ENCODE data around the gene AACS.

Gene AACS

DNA sequence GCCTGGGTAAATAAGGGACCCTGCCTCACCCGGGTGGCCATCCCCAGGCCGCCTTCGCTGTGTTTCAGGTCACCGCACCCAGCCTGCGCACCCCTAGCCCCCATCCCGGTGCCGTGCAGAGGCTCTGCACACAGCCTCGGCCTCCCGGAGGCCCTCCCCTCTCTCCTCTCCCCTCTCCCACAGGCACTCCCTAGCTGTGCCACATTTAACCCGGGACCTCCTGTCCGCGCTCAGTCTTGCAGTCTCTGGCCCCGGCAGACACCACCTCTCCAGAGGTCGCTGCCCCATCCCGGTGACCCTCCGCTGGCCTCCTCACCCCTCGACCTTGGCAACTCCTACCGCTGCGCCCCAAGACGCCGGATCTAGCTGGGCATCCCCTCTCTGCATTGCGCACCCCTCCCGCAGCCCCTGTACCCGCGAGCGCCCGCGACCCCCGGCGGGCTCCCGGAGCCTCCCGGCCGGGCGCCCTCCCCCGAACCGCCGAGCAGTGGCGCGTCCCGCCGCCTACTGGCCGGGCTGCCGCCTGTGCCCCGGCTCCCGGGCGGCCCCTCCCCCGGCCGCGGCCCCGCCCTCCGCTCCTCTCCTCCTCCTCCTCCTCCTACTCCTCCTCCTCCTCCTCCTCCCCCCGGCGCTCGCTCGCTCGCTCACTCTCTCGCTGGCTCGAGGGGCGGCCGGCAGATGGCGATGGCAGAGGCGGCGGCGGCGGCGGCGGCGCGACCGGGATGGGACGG lies 120.7 kb downstream of the AACS start, which contains the start of gene TMEM132B:
TSS of gene TMEM132B (plus strand) at position 647 of the 731 bp plus-strand sequence.
- DNase-seq (ENCODE audit: low read depth): no peak

DNA sequence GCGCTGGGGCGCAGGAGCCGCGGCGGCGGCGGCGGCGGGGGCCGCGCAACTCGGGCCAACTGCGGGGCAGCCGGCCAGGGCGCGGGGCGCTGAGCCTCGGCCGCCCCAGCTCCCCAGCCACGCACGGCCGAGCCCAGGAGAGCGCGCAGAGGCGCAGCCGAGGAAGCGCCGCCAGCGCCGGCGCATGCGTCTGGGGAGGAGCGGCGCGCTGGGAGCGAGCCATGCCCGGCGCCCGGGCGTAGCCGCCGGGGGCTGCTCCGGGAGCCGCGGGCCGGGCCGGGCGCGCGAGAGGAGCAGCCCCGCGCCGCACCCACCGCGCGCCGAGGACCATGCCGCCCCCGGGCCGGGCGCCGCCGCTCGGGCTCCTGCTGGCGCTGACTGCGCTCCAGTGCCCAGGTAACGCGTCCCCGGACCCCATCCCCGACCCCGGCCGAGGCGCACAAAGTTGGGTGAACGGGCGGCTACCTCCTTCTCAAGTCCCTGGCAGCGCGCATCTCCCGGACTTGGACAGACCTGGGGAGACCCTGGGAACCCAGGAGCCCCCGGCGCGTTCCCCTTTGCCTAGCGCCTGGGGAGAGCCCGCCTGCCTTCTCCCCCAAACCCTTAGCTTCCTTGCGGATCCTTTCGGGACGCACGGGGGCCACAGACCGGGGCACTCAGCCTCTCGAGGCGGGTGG lies 121.4 kb downstream of the AACS start:
- no peak for DNase-seq (ENCODE audit: low read depth)

DNA sequence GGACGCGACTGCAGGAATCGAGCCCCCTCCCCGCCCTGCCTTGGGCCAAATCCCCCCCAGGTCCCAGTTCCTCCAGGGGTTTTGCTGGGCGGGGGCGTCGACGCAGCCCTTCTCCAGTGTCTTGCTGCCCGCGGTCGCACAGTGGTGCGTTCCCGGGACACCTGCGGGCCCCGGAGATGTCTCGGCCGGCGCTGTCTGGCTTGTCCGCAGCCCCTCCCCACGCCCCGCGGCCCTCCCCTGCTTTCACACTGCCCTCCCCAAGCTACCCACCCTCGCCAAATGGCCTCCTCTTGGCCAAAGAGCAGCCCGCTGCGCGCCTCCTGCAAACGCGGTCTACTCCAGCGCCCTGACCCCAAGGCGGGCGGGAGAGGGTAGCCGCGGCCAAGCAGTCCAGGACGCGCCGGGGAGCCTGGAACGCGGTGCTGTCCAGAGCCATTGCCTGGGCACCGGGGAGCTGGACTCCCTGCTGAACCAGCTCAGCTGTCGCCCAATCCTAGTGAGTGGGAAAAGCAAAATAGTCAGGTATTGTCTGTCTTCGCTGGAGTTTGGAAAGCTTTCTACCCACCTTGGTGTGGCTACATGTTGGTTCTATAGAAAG lies 122.0 kb downstream of the AACS start:
- no peak for DNase-seq (ENCODE audit: low read depth)

DNA sequence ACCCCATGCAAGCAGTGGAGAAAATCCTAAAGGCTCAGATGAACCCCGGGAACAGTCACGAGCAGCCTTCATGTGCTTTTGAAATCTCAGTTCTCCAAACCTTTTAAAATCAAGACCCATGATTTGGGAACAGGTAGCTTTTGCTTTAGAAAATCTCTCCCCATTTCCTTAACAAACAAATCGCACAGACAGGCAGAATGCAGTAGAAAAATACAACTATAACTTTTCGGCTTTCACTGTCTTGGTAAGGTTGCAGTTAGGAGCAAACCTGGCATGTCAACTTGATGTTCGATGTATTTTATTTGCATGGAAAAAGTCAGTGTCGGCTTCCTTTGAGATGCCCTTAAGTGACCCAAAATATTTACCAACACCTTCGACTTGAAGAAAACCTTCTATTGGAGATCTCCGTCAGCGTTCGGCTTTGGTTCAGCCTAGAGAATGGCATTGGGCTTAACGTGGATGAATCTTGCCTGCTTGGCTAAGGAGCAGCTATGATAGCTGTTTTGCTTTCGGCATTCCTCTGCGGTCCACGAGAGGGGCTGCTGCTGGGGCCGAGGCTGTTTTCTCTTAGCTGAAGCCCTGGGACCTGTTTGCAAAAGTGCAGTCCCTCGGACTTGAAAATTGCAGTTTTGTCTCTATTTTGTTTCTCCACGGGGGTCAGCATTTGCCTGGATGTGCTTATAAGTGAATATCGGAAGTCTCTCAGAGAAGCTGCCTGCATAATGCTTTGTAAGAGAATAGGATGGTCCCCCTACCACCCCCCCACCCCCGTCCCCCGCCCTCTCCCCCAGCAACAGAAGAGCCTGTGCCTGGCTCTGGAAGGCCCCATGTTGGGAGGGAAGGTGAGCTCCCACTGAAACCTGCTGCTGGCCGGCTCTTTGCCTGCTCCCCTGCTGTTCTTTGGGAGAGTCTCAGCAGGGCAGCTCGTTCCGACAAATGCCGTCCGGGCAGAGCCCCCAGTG lies 122.8 kb downstream of the AACS start:
- DNase-seq (ENCODE audit: low read depth): no peak

DNA sequence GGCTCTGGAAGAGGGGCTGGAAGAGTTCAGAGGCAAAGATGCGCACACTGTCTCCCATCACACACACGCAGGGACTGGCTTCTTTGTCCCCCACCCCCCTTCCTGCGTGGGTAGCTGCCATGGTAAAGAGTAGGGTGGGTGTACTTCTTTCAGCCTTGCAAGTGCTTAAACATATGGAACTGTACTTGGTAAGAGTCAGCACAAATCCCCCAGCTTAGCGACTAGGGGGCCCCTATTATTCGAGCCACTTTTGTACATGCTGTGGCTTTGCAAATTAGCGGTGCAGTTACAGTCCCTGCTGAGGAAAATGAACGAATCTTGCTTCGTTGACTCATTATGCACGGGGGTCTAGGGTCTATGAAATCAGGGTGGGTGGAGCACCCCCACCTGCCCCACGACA lies 123.8 kb downstream of the AACS start:
- no peak for DNase-seq (ENCODE audit: low read depth)

DNA sequence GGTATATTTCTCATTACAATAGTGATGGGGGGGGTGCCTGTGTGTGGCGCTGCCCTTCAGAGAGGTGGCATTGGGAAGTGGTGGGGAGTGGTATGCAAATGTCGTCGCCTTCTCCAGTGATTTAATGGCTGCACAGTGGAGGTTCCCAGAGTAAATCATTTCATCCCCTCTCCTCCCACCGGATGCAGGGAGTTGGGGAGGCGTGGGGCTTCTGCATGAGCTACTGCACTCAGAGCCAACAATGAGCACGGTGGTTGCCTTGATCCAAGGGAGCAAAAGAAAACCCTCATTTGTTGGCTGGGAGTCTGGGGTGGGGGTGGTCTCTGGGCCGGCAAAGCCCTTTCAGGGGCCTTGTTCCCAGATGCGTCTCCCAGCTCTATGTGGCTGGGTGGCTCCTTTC lies 124.3 kb downstream of the AACS start:
- DNase-seq (ENCODE audit: low read depth): no peak

DNA sequence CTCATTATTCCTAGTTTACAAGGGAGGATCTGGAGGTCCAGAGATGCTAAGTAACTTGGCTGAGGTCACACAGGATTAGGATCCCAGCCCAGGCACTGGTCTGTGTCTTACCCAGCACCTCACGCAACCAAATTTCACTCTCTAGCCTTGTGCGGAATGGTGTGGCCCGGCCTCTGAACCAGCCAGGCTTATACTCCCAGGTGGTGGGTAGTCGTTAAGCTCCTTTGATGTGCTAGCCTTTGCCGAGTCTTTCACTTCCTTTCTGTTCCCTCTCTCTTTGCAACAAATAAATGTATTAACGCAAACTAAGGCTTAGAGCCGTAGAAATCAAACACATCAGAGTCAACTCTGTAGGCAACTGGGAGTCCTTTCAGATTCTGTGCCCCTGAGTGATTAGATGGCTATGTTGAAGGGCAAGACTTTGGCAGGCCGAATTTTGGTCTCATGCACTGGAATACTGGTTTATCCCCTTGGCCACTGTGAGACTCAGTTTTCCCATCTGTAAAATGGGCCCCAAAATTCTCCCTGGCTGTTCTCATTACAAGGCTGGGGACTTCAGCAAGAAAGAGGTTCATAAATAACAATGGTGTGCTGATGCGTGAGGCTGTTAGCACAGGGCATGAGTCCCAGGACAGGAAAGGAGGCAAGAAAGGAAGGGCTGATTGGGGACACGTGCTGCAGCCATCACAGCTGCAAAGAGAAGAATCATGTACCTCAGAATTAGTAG lies 126.3 kb downstream of the AACS start:
- no peak for DNase-seq (ENCODE audit: low read depth)

DNA sequence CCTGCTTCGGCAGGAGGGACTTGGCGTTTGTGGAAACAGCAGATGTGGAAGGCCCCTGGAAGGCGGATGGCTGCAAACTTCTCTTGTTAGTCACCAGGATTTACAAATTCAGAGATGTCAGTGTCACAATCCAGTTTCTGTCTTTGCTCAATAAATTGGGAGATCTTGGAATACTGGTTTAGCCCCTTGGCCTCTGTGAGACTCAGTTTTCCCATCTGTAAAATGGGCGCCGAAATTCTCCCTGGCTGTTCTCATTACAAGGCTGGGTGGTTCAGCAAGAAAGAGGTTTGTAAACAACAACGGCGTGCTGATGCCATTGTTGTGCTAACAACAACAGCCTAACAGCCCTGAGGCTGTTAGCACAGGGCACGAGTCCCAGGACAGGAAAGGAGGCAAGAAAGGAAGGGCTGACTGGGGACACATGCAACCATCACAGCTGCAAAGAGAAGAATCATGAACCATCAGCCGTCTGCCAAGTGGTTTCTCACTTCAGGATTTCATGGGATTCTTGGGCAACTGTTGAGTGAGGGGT lies 127.5 kb downstream of the AACS start:
- no peak for DNase-seq (ENCODE audit: low read depth)

Data from T-helper 22 cell (primary cell).